Nephron progenitor cell (in vitro differentiated cells): ENCODE results near the gene DYNLT2B.
"Not testable (repeated sequence)": the region's sequence is repeated elsewhere in the genome, so short reads cannot be mapped to it uniquely, and the experiment has no call there.

Experiments used
- DNase-seq: peaks from one replicate; pipeline ENCODE4 v3.0.0; 2021
- H3K27ac Mint-ChIP-seq: 2 replicates; pipeline ENCODE4 v1.8.0; 2021; ENCODE audit warnings: mild to moderate bottlenecking, moderate library complexity, mixed read lengths
- H3K27me3 Mint-ChIP-seq: 2 replicates; pipeline ENCODE4 v1.8.0; 2021; ENCODE audit warnings: mild to moderate bottlenecking, low read depth, mixed read lengths; ENCODE audit not compliant: poor library complexity
- H3K36me3 Mint-ChIP-seq: 2 replicates; pipeline ENCODE4 v1.8.0; 2021; ENCODE audit warnings: low read depth, mixed read lengths
- H3K4me1 Mint-ChIP-seq: 2 replicates; pipeline ENCODE4 v1.8.0; 2021; ENCODE audit warnings: mixed read lengths
- H3K4me3 Mint-ChIP-seq: 2 replicates; pipeline ENCODE4 v1.8.0; 2021; ENCODE audit warnings: mild to moderate bottlenecking, moderate library complexity, mixed read lengths
- H3K9me3 Mint-ChIP-seq: 2 replicates; pipeline ENCODE4 v1.8.0; 2021; ENCODE audit warnings: mild to moderate bottlenecking, moderate library complexity, mixed read lengths
- CTCF ChIP-seq: fragments of 200-600 bp; sonication (generic); IDR thresholded peaks from 2 replicates; pipeline ENCODE4 v1.5.0; 2021; ENCODE audit warnings: antibody characterized with exemption

The DYNLT2B gene

GRCh38 chr3:196254376-196255283, 63.4 kb downstream of the DYNLT2B start:
- H3K9me3 Mint-ChIP-seq, result no peaks in the 10 kb centered on the region
- TF ChIP-seq CTCF, result no peak
- no peaks in the 10 kb centered on the region for H3K27me3 Mint-ChIP-seq
- H3K27ac Mint-ChIP-seq, result no peak overlapping the region
- no peak for DNase-seq
- H3K4me1 Mint-ChIP-seq, result no peaks in the 10 kb centered on the region
- H3K4me3 Mint-ChIP-seq, result no peak overlapping the region
- peaks cover 33% of the 10 kb centered on the region for H3K36me3 Mint-ChIP-seq

- peaks cover 26% of the 10 kb centered on the region for H3K36me3 Mint-ChIP-seq
- H3K27ac Mint-ChIP-seq, result no peak overlapping the region
- no peaks in the 10 kb centered on the region for H3K27me3 Mint-ChIP-seq
- H3K9me3 Mint-ChIP-seq, result no peaks in the 10 kb centered on the region
- no peak for DNase-seq
- no peaks in the 10 kb centered on the region for H3K4me1 Mint-ChIP-seq
- TF ChIP-seq CTCF, result no peak
- no peak overlapping the region for H3K4me3 Mint-ChIP-seq
Measured at GRCh38 chr3:196251918-196252317, 66.1 kb downstream of the DYNLT2B start.

GRCh38 chr3:196246612-196247308, 71.3 kb downstream of the DYNLT2B start:
- Mint-ChIP-seq H3K9me3 (peaks cover 22% of the 10 kb centered on the region), H3K27me3 (no peaks in the 10 kb centered on the region), H3K4me1 (no peaks in the 10 kb centered on the region), H3K4me3 (no peak overlapping the region), H3K27ac (no peak overlapping the region), H3K36me3 (peaks cover 54% of the 10 kb centered on the region)
- TF ChIP-seq CTCF, result no peak
- DNase-seq, result no peak

GRCh38 chr3:196244166-196244565, 73.9 kb downstream of the DYNLT2B start:
- H3K4me3 Mint-ChIP-seq, H3K4me1 Mint-ChIP-seq, H3K27me3 Mint-ChIP-seq, DNase-seq, H3K27ac Mint-ChIP-seq: not testable (repeated sequence)
- H3K9me3 Mint-ChIP-seq, result peaks cover 22% of the 10 kb centered on the region
- peaks cover 56% of the 10 kb centered on the region for H3K36me3 Mint-ChIP-seq

GRCh38 chr3:196241704-196242103, 76.3 kb downstream of the DYNLT2B start:
- Mint-ChIP-seq H3K4me3 (no peak overlapping the region), H3K27ac (no peak overlapping the region), H3K4me1 (no peaks in the 10 kb centered on the region), H3K27me3 (no peaks in the 10 kb centered on the region), H3K36me3 (peaks cover 52% of the 10 kb centered on the region), H3K9me3 (peaks cover 22% of the 10 kb centered on the region)
- TF ChIP-seq CTCF, result no peak
- DNase-seq, result no peak
